H9 (cell line): ENCODE results near the gene GALNT13. TPM values are rescaled to one million over a fixed set of nuclear protein-coding genes. Genes with fewer than 3 reads are reported as not detected.

Source experiments
- DNase-seq: peaks from one replicate; pipeline ENCODE4 v3.0.0-alpha.2; 2017
- H2AFZ ChIP-seq: one replicate; pipeline ENCODE4 v1.6.1; 2013; ENCODE audit warnings: mild to moderate bottlenecking, low read length, control low read depth, moderate library complexity
- H2AK5ac ChIP-seq: 2 replicates; pipeline ENCODE4 v1.6.1; 2013; ENCODE audit warnings: low read length, control low read depth, mixed read lengths; ENCODE audit not compliant: insufficient read length
- H2BK120ac ChIP-seq: one replicate; pipeline ENCODE4 v1.6.1; 2013; ENCODE audit warnings: low read depth, mild to moderate bottlenecking, low read length, control low read depth, inconsistent platforms; ENCODE audit not compliant: poor library complexity, severe bottlenecking
- H2BK12ac ChIP-seq: 2 replicates; pipeline ENCODE4 v1.6.1; 2013; ENCODE audit warnings: low read length, control low read depth, mixed read lengths, low read depth; ENCODE audit not compliant: insufficient read length
- H2BK15ac ChIP-seq: 2 replicates; pipeline ENCODE4 v1.6.1; 2013; ENCODE audit warnings: low read depth, low read length, control low read depth
- H2BK20ac ChIP-seq: one replicate; pipeline ENCODE4 v1.6.1; 2013; ENCODE audit warnings: low read depth, mild to moderate bottlenecking, low read length, control low read depth, inconsistent platforms; ENCODE audit not compliant: poor library complexity, severe bottlenecking
- H2BK5ac ChIP-seq: 2 replicates; pipeline ENCODE4 v1.6.1; 2013; ENCODE audit warnings: low read length, control low read depth, mixed read lengths; ENCODE audit not compliant: insufficient read length
- H3K14ac ChIP-seq: 2 replicates; pipeline ENCODE4 v1.6.1; 2013; ENCODE audit warnings: low read length, control low read depth; ENCODE audit not compliant: insufficient read depth
- H3K18ac ChIP-seq: 2 replicates; pipeline ENCODE4 v1.6.1; 2013; ENCODE audit warnings: low read depth, mild to moderate bottlenecking, mixed read lengths, low read length, control low read depth; ENCODE audit not compliant: insufficient read length
- H3K23ac ChIP-seq: 2 replicates; pipeline ENCODE4 v1.6.1; 2013; ENCODE audit warnings: low read length, control low read depth, mixed read lengths, low read depth; ENCODE audit not compliant: insufficient read length
- H3K23me2 ChIP-seq: 2 replicates; pipeline ENCODE4 v1.6.1; 2013; ENCODE audit warnings: low read depth, mild to moderate bottlenecking, mixed read lengths, low read length, control low read depth; ENCODE audit not compliant: insufficient read length, poor library complexity, severe bottlenecking
- H3K27ac ChIP-seq: 2 replicates; pipeline ENCODE4 v1.5.1; 2013; ENCODE audit warnings: low read length, control low read depth, mixed read lengths, low read depth; ENCODE audit not compliant: insufficient read length
- H3K27me3 ChIP-seq: 2 replicates; pipeline ENCODE4 v1.6.1; 2013; ENCODE audit warnings: low read length, control low read depth, inconsistent platforms; ENCODE audit not compliant: insufficient read depth
- H3K4ac ChIP-seq: 2 replicates; pipeline ENCODE4 v1.6.1; 2013; ENCODE audit warnings: low read depth, mild to moderate bottlenecking, control low read depth, inconsistent platforms, low read length, moderate library complexity
- H3K4me1 ChIP-seq: 2 replicates; pipeline ENCODE4 v1.6.1; 2013; ENCODE audit warnings: low read length, control low read depth, inconsistent platforms; ENCODE audit not compliant: insufficient read depth
- H3K4me2 ChIP-seq: 2 replicates; pipeline ENCODE4 v1.6.1; 2013; ENCODE audit warnings: low read length, control low read depth, mixed read lengths; ENCODE audit not compliant: insufficient read length, insufficient read depth
- H3K56ac ChIP-seq: 2 replicates; pipeline ENCODE4 v1.6.1; 2013; ENCODE audit warnings: low read depth, mild to moderate bottlenecking, mixed read lengths, low read length, control low read depth; ENCODE audit not compliant: insufficient read length
- H3K79me1 ChIP-seq: 2 replicates; pipeline ENCODE4 v1.6.1; 2013; ENCODE audit warnings: low read depth, mild to moderate bottlenecking, moderate library complexity, low read length, control low read depth, inconsistent platforms; ENCODE audit not compliant: insufficient read depth, poor library complexity, severe bottlenecking
- H3K79me2 ChIP-seq: 2 replicates; pipeline ENCODE4 v1.6.1; 2013; ENCODE audit warnings: low read length, control low read depth, inconsistent platforms; ENCODE audit not compliant: insufficient read depth
- H3K9ac ChIP-seq: 2 replicates; pipeline ENCODE4 v1.6.1; 2013; ENCODE audit warnings: low read length, control low read depth, mixed read lengths; ENCODE audit not compliant: insufficient read length; ENCODE audit errors: extremely low read depth
- H3K9me3 ChIP-seq: one replicate; pipeline ENCODE4 v1.6.1; 2013; ENCODE audit warnings: low read depth, low read length, inconsistent platforms; ENCODE audit not compliant: control insufficient read depth
- H3T11ph ChIP-seq: one replicate; pipeline ENCODE4 v1.6.1; 2013; ENCODE audit warnings: mild to moderate bottlenecking, low read length, control low read depth, inconsistent platforms
- H4K20me1 ChIP-seq: one replicate; pipeline ENCODE4 v1.6.1; 2013; ENCODE audit not compliant: control insufficient read depth, insufficient read length, insufficient read depth
- H4K5ac ChIP-seq: 2 replicates; pipeline ENCODE4 v1.6.1; 2013; ENCODE audit warnings: low read depth, mild to moderate bottlenecking, mixed read lengths, low read length, control low read depth; ENCODE audit not compliant: insufficient read length
- H4K8ac ChIP-seq: replicated peaks from 2 replicates; pipeline ENCODE4 v1.6.1; 2013; ENCODE audit warnings: low read length, control low read depth, mixed read lengths, low read depth; ENCODE audit not compliant: insufficient read length
- H4K91ac ChIP-seq: 2 replicates; pipeline ENCODE4 v1.6.1; 2013; ENCODE audit warnings: low read depth, mild to moderate bottlenecking, moderate library complexity, mixed read lengths, low read length, control low read depth; ENCODE audit not compliant: insufficient read length
- H3K27ac Mint-ChIP-seq, 3 experiments: 2 replicates in 2 of 3; 3 replicates in 1 of 3; pipeline ENCODE4 v1.8.0; 2020 to 2021; ENCODE audit warnings: mixed read lengths in 3 of 3, mild to moderate bottlenecking in 1 of 3, moderate library complexity in 1 of 3
- H3K27me3 Mint-ChIP-seq: 2 replicates; pipeline ENCODE4 v1.8.0; 2021; ENCODE audit warnings: low read depth, mild to moderate bottlenecking, moderate library complexity, mixed read lengths
- H3K36me3 Mint-ChIP-seq, 3 experiments: 2 replicates in 2 of 3; 3 replicates in 1 of 3; pipeline ENCODE4 v1.8.0; 2020 to 2021; ENCODE audit warnings: low read depth in 3 of 3, mixed read lengths in 3 of 3; ENCODE audit not compliant: insufficient read depth in 1 of 3
- H3K4me1 Mint-ChIP-seq, 2 experiments: 2 replicates each; pipeline ENCODE4 v1.8.0; 2020; ENCODE audit warnings: mixed read lengths in 2 of 2
- H3K4me3 Mint-ChIP-seq, 2 experiments: 2 replicates in 1 of 2; 3 replicates in 1 of 2; pipeline ENCODE4 v1.8.0; 2020 to 2021; ENCODE audit warnings: mild to moderate bottlenecking in 2 of 2, mixed read lengths in 2 of 2, moderate library complexity in 1 of 2
- H3K9me3 Mint-ChIP-seq, 2 experiments: 2 replicates in 1 of 2; 3 replicates in 1 of 2; pipeline ENCODE4 v1.8.0; 2020; ENCODE audit warnings: mild to moderate bottlenecking in 2 of 2, mixed read lengths in 2 of 2, moderate library complexity in 1 of 2
- CTCF ChIP-seq: fragments of 200-600 bp; sonication (generic); conservative IDR thresholded peaks from 3 replicates; pipeline ENCODE4 v1.8.0; 2021; ENCODE audit warnings: antibody characterized with exemption, mild to moderate bottlenecking
- WGBS: extraction: QIAGEN DNeasy Blood & Tissue Kit; methylation state at CpG from one replicate; pipeline ENCODE4 v1.1.7; 2013; ENCODE audit warnings: missing lambda C conversion rate, low lambda C conversion rate, mixed read lengths; ENCODE audit not compliant: insufficient read length; ENCODE audit errors: extremely low coverage; 5-methylcytosine and 5-hydroxymethylcytosine counted together
- total RNA-seq: library from RNA; stranded (reverse); gene quantifications from 2 replicates; pipeline ENCODE4 v1.2.1, GENCODE V29; 2021

GALNT13 gene
- total RNA-seq, 1 experiment from 2014 or later = 6.6 TPM

- Histone ChIP-seq H3K4me1 (no peaks in the 10 kb centered on the region), H2BK15ac (no peak overlapping the region), H2AFZ (no peak overlapping the region), H2AK5ac (no peak overlapping the region), H4K5ac (no peak overlapping the region), H3K27ac (no peak overlapping the region), H3K18ac (no peak overlapping the region), H3K23ac (no peak overlapping the region), H2BK20ac (no peak overlapping the region), H2BK12ac (no peak overlapping the region), H4K8ac (no peak overlapping the region), H4K20me1 (no peaks in the 10 kb centered on the region), H3K4ac (no peak overlapping the region), H2BK120ac (no peak overlapping the region), H3K79me2 (no peaks in the 10 kb centered on the region), H2BK5ac (no peak overlapping the region), H3K23me2 (no peaks in the 10 kb centered on the region), H4K91ac (no peak overlapping the region), H3T11ph (no peak overlapping the region), H3K9ac (no peak overlapping the region), H3K9me3 (no peaks in the 10 kb centered on the region), H3K79me1 (no peaks in the 10 kb centered on the region), H3K56ac (no peak overlapping the region), H3K4me2 (no peak overlapping the region), H3K14ac (no peak overlapping the region), H3K27me3 (no peaks in the 10 kb centered on the region)
- no peak overlapping the region for H3K4me3 Mint-ChIP-seq
- H3K9me3 Mint-ChIP-seq = peaks cover 5 to 7% of the 10 kb centered on the region in 2 experiments
- H3K4me1 Mint-ChIP-seq = peaks cover 0 to 6% of the 10 kb centered on the region in 2 experiments; a peak in 2 of 4 replicates
- H3K36me3 Mint-ChIP-seq = peaks cover 0 to 6% (median 5%) of the 10 kb centered on the region in 3 experiments; a peak in 5 of 7 replicates
- WGBS = no CpG with 5 or more reads among the region's 2 CpGs
- no peak overlapping the region for H3K27ac Mint-ChIP-seq
- H3K27me3 Mint-ChIP-seq = no peaks in the 10 kb centered on the region
- TF ChIP-seq CTCF = no peak
- DNase-seq = no peak
Measured at GRCh38 chr2:154189953-154190352, 318.2 kb downstream of the GALNT13 start.
